GM06990 (cell line): ENCODE data around the gene TMEM106B.

ENCODE experiments used
- DNase-seq: peaks from one replicate; pipeline ENCODE4 v3.0.0-alpha.2; 2011; ENCODE audit not compliant: insufficient read length; ENCODE audit errors: extremely low read depth
- H3K27me3 ChIP-seq: replicated peaks from 2 replicates; pipeline ENCODE4 v1.6.0; 2011; ENCODE audit warnings: low read length; ENCODE audit not compliant: control insufficient read depth, insufficient read depth
- H3K36me3 ChIP-seq: 2 replicates; pipeline ENCODE4 v1.5.1; 2011; ENCODE audit warnings: low read length; ENCODE audit not compliant: control insufficient read depth, insufficient read depth
- H3K4me3 ChIP-seq: replicated peaks from 2 replicates; pipeline ENCODE4 v1.5.1; 2011; ENCODE audit warnings: low read depth, mild to moderate bottlenecking, control low read depth, low read length
- CTCF ChIP-seq: IDR thresholded peaks from 2 replicates; pipeline ENCODE4 v1.5.1; 2011; ENCODE audit warnings: low read length, control low read depth, mild to moderate bottlenecking, inconsistent platforms; ENCODE audit not compliant: insufficient read depth, poor library complexity, severe bottlenecking

Gene TMEM106B

GRCh38 chr7:12233175-12233574 lies 22.1 kb downstream of the TMEM106B start:
- TF ChIP-seq CTCF = no peak
- Histone ChIP-seq H3K4me3 (no peak overlapping the region), H3K36me3 (no peaks in the 10 kb centered on the region), H3K27me3 (no peaks in the 10 kb centered on the region)
- DNase-seq = no peak

GRCh38 chr7:12234334-12234865 lies 23.3 kb downstream of the TMEM106B start:
- H3K36me3 ChIP-seq = no peaks in the 10 kb centered on the region
- no peak for DNase-seq
- no peak for TF ChIP-seq CTCF
- no peak overlapping the region for H3K4me3 ChIP-seq
- no peaks in the 10 kb centered on the region for H3K27me3 ChIP-seq

- no peaks in the 10 kb centered on the region for H3K27me3 ChIP-seq
- H3K36me3 ChIP-seq = no peaks in the 10 kb centered on the region
- no peak for DNase-seq
- no peak for TF ChIP-seq CTCF
- no peak overlapping the region for H3K4me3 ChIP-seq
Measured at GRCh38 chr7:12235970-12236369, 24.9 kb downstream of the TMEM106B start.

GRCh38 chr7:12237007-12237406 lies 25.9 kb downstream of the TMEM106B start:
- Histone ChIP-seq H3K4me3 (no peak overlapping the region), H3K36me3 (no peaks in the 10 kb centered on the region), H3K27me3 (no peaks in the 10 kb centered on the region)
- TF ChIP-seq CTCF = no peak
- no peak for DNase-seq

GRCh38 chr7:12239806-12240205 lies 28.7 kb downstream of the TMEM106B start:
- DNase-seq = no peak
- TF ChIP-seq CTCF = no peak
- H3K4me3 ChIP-seq = no peak overlapping the region
- no peaks in the 10 kb centered on the region for H3K36me3 ChIP-seq
- no peaks in the 10 kb centered on the region for H3K27me3 ChIP-seq

- H3K36me3 ChIP-seq = no peaks in the 10 kb centered on the region
- no peaks in the 10 kb centered on the region for H3K27me3 ChIP-seq
- H3K4me3 ChIP-seq = no peak overlapping the region
- TF ChIP-seq CTCF = peak; percentile 21
- no peak for DNase-seq
Measured at GRCh38 chr7:12244129-12244528, 33.0 kb downstream of the TMEM106B start.
